ENCODE data around the gene TSPAN31.
A peak's percentile ranks its signal among the peaks of the same experiment; 100 is the strongest.

TSPAN31 gene

GRCh38 chr12:57780284-57780897 is 35.6 kb downstream of the TSPAN31 start:
- no peak overlapping the region for H3K27ac ChIP-seq (ENCODE audit: low read length)
- ATAC-seq (ENCODE audit: insufficient read depth, low read depth): no peak

GRCh38 chr12:57781244-57781643 is 36.4 kb downstream of the TSPAN31 start:
- peaks cover 22% of the 10 kb centered on the region for H3K79me2 ChIP-seq (ENCODE audit: insufficient read depth, low read length)
- H2AFZ ChIP-seq (ENCODE audit: low read depth, low read length): no peak overlapping the region
- ATAC-seq (ENCODE audit: insufficient read depth, low read depth) (no peak), DNase-seq (no peak)
- no peak overlapping the region for H3K9ac ChIP-seq (ENCODE audit: low read depth, low read length)
- H3K4me3 ChIP-seq (ENCODE audit: low read depth in 1 of 2, low read length in 2 of 2): no peak overlapping the region
- H3K36me3 ChIP-seq (ENCODE audit: insufficient read depth, low read length): peaks cover 27% of the 10 kb centered on the region
- peaks cover 35% of the 10 kb centered on the region for H3K4me1 ChIP-seq (ENCODE audit: insufficient read depth, low read length)
- TF ChIP-seq CTCF (IDR thresholded peaks at IDR 0.05; ENCODE audit: borderline replicate concordance, extremely low read depth, low read length, poor library complexity, severe bottlenecking): no peak
- TF ChIP-seq EZH2 (IDR thresholded peaks at IDR 0.05; ENCODE audit: borderline replicate concordance, low read depth, low read length, severe bottlenecking): no peak
- no peaks in the 10 kb centered on the region for H3K9me3 ChIP-seq (ENCODE audit: insufficient read depth, low read length, severe bottlenecking)
- H3K4me2 ChIP-seq (ENCODE audit: insufficient read depth, low read length): no peak overlapping the region
- no peaks in the 10 kb centered on the region for H3K27me3 ChIP-seq (ENCODE audit: insufficient read depth, low read length, poor library complexity)
- no peak overlapping the region for H3K27ac ChIP-seq (ENCODE audit: low read length)
- H4K20me1 ChIP-seq (ENCODE audit: insufficient read depth, low read length): no peaks in the 10 kb centered on the region; the same call in 1 of the 2 replicates

More at GRCh38 chr12:57780284-57780897, 35.6 kb downstream of the TSPAN31 start:
- peaks cover 22% of the 10 kb centered on the region for H3K79me2 ChIP-seq (ENCODE audit: insufficient read depth, low read length)
- no peak overlapping the region for H3K9ac ChIP-seq (ENCODE audit: low read depth, low read length)
- peaks cover 19% of the 10 kb centered on the region for H3K36me3 ChIP-seq (ENCODE audit: insufficient read depth, low read length)
- TF ChIP-seq EZH2 (IDR thresholded peaks at IDR 0.05; ENCODE audit: borderline replicate concordance, low read depth, low read length, severe bottlenecking) (no peak), CTCF (IDR thresholded peaks at IDR 0.05; ENCODE audit: borderline replicate concordance, extremely low read depth, low read length, poor library complexity, severe bottlenecking) (no peak)
- no peaks in the 10 kb centered on the region for H3K27me3 ChIP-seq (ENCODE audit: insufficient read depth, low read length, poor library complexity)
- no peak for DNase-seq
- no peak overlapping the region for H2AFZ ChIP-seq (ENCODE audit: low read depth, low read length)
- peaks cover 35% of the 10 kb centered on the region for H3K4me1 ChIP-seq (ENCODE audit: insufficient read depth, low read length)
- H4K20me1 ChIP-seq (ENCODE audit: insufficient read depth, low read length): no peaks in the 10 kb centered on the region; the same call in 1 of the 2 replicates
- H3K4me2 ChIP-seq (ENCODE audit: insufficient read depth, low read length): no peak overlapping the region
- no peak overlapping the region for H3K4me3 ChIP-seq (ENCODE audit: low read depth in 1 of 2, low read length in 2 of 2)
- no peaks in the 10 kb centered on the region for H3K9me3 ChIP-seq (ENCODE audit: insufficient read depth, low read length, severe bottlenecking)

- H3K27me3 ChIP-seq (ENCODE audit: insufficient read depth, low read length, poor library complexity): no peaks in the 10 kb centered on the region
- no peak for DNase-seq
- no peak overlapping the region for H3K4me3 ChIP-seq (ENCODE audit: low read depth in 1 of 2, low read length in 2 of 2)
- peak overlapping the region; percentile 55 for H2AFZ ChIP-seq (ENCODE audit: low read depth, low read length)
- no peaks in the 10 kb centered on the region for H3K9me3 ChIP-seq (ENCODE audit: insufficient read depth, low read length, severe bottlenecking)
- H3K4me2 ChIP-seq (ENCODE audit: insufficient read depth, low read length): peak overlapping the region; percentile 72; the same call in 1 of the 2 replicates
- no peaks in the 10 kb centered on the region; the same call in 1 of the 2 replicates for H4K20me1 ChIP-seq (ENCODE audit: insufficient read depth, low read length)
- peaks cover 33% of the 10 kb centered on the region for H3K36me3 ChIP-seq (ENCODE audit: insufficient read depth, low read length)
- ATAC-seq (ENCODE audit: insufficient read depth, low read depth): no peak
- H3K27ac ChIP-seq (ENCODE audit: low read length): peak overlapping the region; percentile 55; the same call in 1 of the 2 replicates
- TF ChIP-seq CTCF (IDR thresholded peaks at IDR 0.05; ENCODE audit: borderline replicate concordance, extremely low read depth, low read length, poor library complexity, severe bottlenecking) (no peak), EZH2 (IDR thresholded peaks at IDR 0.05; ENCODE audit: borderline replicate concordance, low read depth, low read length, severe bottlenecking) (no peak)
- peaks cover 22% of the 10 kb centered on the region for H3K79me2 ChIP-seq (ENCODE audit: insufficient read depth, low read length)
- peaks cover 35% of the 10 kb centered on the region for H3K4me1 ChIP-seq (ENCODE audit: insufficient read depth, low read length)
- H3K9ac ChIP-seq (ENCODE audit: low read depth, low read length): 0 out of 2 replicates have a peak overlapping the region, but pooled peaks have one; percentile 74
These were observed 37.0 kb downstream of the TSPAN31 start for GRCh38 chr12:57781801-57782200.

All from DND-41 (cell line).